Measurements from ENCODE around the gene GLRB. TPM values are rescaled to one million over a fixed set of nuclear protein-coding genes. Genes with fewer than 3 reads are reported as not detected.

GLRB gene
- total RNA-seq, 1 experiment from 2014 or later: 0.70 TPM

DNA sequence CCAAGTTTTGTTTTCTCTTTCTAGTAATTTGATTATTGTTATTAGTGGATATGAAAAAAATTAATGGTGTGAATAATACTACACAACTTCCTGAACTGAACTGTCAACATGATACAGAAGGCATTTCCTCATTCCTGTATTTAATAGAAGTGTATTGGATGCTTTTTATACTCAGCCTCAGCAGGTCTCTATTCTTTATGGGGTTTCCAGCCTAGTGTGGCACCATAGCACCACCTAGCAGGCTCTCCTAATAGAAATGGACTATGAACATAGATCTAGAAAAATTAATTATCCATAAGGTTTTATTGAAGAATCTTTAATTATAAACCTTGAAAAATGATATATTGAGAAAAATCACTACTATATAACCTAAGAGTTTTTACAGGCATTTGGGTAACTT is 52.4 kb downstream of the GLRB start:
- Histone ChIP-seq H3K56ac (ENCODE audit: insufficient read length, low read depth, low read length) (no peak overlapping the region), H3K18ac (ENCODE audit: insufficient read length, low read depth, low read length) (no peak overlapping the region), H3K9me3 (ENCODE audit: control insufficient read depth, low read depth, low read length) (no peaks in the 10 kb centered on the region), H3K79me2 (ENCODE audit: insufficient read depth, low read length) (no peaks in the 10 kb centered on the region), H3K27me3 (ENCODE audit: insufficient read depth, low read length) (no peaks in the 10 kb centered on the region), H3T11ph (ENCODE audit: low read length) (no peak overlapping the region), H4K20me1 (ENCODE audit: control insufficient read depth, insufficient read depth, insufficient read length) (no peaks in the 10 kb centered on the region), H3K4ac (ENCODE audit: low read depth, low read length) (no peak overlapping the region), H3K4me1 (ENCODE audit: insufficient read depth, low read length) (no peaks in the 10 kb centered on the region), H3K27ac (ENCODE audit: insufficient read length, low read depth, low read length) (no peak overlapping the region), H2BK5ac (ENCODE audit: insufficient read length, low read length) (no peak overlapping the region), H2BK15ac (ENCODE audit: low read depth, low read length) (no peak overlapping the region), H2BK120ac (ENCODE audit: low read depth, low read length, poor library complexity, severe bottlenecking) (no peak overlapping the region), H2BK20ac (ENCODE audit: low read depth, low read length, poor library complexity, severe bottlenecking) (no peak overlapping the region), H4K91ac (ENCODE audit: insufficient read length, low read depth, low read length) (no peak overlapping the region), H3K23ac (ENCODE audit: insufficient read length, low read depth, low read length) (no peak overlapping the region), H3K14ac (ENCODE audit: insufficient read depth, low read length) (no peak overlapping the region), H2AK5ac (ENCODE audit: insufficient read length, low read length) (no peak overlapping the region), H2AFZ (ENCODE audit: low read length) (no peak overlapping the region), H3K9ac (ENCODE audit: extremely low read depth, insufficient read length, low read length) (no peak overlapping the region), H3K4me2 (ENCODE audit: insufficient read depth, insufficient read length, low read length) (no peak overlapping the region), H2BK12ac (ENCODE audit: insufficient read length, low read depth, low read length) (no peak overlapping the region), H3K79me1 (ENCODE audit: insufficient read depth, low read depth, low read length, poor library complexity, severe bottlenecking) (no peaks in the 10 kb centered on the region), H3K23me2 (ENCODE audit: insufficient read length, low read depth, low read length, poor library complexity, severe bottlenecking) (no peaks in the 10 kb centered on the region), H4K5ac (ENCODE audit: insufficient read length, low read depth, low read length) (no peak overlapping the region), H4K8ac (replicated peaks; ENCODE audit: insufficient read length, low read depth, low read length) (no peak overlapping the region)
- H3K27ac Mint-ChIP-seq: no peak overlapping the region
- TF ChIP-seq, protein P1, sequence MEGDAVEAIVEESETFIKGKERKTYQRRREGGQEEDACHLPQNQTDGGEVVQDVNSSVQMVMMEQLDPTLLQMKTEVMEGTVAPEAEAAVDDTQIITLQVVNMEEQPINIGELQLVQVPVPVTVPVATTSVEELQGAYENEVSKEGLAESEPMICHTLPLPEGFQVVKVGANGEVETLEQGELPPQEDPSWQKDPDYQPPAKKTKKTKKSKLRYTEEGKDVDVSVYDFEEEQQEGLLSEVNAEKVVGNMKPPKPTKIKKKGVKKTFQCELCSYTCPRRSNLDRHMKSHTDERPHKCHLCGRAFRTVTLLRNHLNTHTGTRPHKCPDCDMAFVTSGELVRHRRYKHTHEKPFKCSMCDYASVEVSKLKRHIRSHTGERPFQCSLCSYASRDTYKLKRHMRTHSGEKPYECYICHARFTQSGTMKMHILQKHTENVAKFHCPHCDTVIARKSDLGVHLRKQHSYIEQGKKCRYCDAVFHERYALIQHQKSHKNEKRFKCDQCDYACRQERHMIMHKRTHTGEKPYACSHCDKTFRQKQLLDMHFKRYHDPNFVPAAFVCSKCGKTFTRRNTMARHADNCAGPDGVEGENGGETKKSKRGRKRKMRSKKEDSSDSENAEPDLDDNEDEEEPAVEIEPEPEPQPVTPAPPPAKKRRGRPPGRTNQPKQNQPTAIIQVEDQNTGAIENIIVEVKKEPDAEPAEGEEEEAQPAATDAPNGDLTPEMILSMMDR (conservative IDR thresholded peaks at IDR 0.05): peak; percentile 40; the same call in 2 of the 3 replicates
- no peaks in the 10 kb centered on the region; a peak in 1 of 7 replicates for H3K36me3 Mint-ChIP-seq (ENCODE audit: insufficient read depth in 1 of 3, low read depth in 3 of 3)
- H3K9me3 Mint-ChIP-seq: no peaks in the 10 kb centered on the region
- H3K27me3 Mint-ChIP-seq (ENCODE audit: low read depth): no peaks in the 10 kb centered on the region
- no peak overlapping the region for H3K4me3 Mint-ChIP-seq
- H3K4me1 Mint-ChIP-seq: peaks cover 4 to 13% of the 10 kb centered on the region in 2 experiments
- no peak for DNase-seq

Data from H9 (cell line).